GM12874 (cell line): Measurements from ENCODE around the gene MRNIP.

ENCODE experiments used
- TF ChIP-seq, protein P1 (sequence below): IDR thresholded peaks from 2 replicates; pipeline ENCODE4 v1.5.1; 2011; ENCODE audit warnings: low read depth, mild to moderate bottlenecking, control low read depth, low read length, moderate library complexity; ENCODE audit not compliant: insufficient read depth

Gene MRNIP

DNA sequence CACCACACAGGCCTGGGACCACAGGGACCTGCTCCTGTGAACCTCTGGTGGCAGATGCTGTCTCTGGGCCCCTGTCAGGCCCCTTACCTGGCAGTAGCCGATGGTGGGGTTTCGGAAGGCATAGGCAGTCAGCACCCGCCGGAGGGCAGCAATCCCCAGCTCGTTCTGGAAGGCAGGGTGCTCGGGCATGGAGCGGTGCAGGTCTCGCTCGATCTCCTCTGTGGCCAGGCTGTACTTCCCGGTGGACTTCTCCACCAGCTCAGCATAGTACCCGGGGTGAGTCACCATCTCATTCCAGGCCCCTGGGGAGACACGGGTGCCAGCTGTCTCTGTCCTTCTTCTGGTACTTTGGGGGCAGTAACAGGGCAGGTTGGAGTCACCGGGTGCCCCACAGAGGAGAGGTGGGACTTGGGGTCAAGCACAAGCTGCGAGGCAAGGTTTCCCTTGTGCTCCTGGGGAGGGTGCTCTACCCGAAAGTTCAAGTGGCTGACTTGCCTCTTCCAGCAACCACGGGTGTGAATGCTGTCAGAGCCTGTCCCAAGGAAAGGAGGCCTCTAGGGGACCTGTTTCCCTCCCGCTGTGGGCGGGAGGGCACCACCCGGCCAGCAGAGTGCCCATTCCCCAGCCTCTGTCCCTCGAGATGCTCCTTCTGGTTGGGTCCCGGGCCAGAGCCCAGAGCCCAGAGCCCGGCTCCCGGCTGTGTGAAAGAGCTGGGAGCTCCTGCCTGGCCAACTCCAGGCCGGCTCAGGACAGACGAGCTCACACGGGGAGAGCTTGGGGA is 19.8 kb upstream of the MRNIP start:
- TF ChIP-seq, protein P1, sequence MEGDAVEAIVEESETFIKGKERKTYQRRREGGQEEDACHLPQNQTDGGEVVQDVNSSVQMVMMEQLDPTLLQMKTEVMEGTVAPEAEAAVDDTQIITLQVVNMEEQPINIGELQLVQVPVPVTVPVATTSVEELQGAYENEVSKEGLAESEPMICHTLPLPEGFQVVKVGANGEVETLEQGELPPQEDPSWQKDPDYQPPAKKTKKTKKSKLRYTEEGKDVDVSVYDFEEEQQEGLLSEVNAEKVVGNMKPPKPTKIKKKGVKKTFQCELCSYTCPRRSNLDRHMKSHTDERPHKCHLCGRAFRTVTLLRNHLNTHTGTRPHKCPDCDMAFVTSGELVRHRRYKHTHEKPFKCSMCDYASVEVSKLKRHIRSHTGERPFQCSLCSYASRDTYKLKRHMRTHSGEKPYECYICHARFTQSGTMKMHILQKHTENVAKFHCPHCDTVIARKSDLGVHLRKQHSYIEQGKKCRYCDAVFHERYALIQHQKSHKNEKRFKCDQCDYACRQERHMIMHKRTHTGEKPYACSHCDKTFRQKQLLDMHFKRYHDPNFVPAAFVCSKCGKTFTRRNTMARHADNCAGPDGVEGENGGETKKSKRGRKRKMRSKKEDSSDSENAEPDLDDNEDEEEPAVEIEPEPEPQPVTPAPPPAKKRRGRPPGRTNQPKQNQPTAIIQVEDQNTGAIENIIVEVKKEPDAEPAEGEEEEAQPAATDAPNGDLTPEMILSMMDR, result no peak

DNA sequence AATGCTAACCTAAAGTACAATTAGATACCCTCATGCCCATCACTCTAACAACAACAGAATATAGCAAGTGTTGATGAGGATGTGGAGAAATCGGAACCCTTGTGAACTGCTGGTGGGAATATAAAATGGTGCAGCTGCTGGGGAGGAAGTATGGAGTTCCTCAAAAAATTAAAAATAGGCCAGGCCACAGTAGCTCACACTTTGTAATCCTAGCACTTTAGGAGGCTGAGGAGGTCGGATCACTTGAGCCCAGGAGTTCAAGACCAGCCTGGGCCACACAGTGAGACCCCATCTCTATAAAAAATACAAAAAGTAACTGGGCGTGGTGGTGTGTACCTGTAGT is 18.0 kb upstream of the MRNIP start:
- TF ChIP-seq, protein P1, result no peak

DNA sequence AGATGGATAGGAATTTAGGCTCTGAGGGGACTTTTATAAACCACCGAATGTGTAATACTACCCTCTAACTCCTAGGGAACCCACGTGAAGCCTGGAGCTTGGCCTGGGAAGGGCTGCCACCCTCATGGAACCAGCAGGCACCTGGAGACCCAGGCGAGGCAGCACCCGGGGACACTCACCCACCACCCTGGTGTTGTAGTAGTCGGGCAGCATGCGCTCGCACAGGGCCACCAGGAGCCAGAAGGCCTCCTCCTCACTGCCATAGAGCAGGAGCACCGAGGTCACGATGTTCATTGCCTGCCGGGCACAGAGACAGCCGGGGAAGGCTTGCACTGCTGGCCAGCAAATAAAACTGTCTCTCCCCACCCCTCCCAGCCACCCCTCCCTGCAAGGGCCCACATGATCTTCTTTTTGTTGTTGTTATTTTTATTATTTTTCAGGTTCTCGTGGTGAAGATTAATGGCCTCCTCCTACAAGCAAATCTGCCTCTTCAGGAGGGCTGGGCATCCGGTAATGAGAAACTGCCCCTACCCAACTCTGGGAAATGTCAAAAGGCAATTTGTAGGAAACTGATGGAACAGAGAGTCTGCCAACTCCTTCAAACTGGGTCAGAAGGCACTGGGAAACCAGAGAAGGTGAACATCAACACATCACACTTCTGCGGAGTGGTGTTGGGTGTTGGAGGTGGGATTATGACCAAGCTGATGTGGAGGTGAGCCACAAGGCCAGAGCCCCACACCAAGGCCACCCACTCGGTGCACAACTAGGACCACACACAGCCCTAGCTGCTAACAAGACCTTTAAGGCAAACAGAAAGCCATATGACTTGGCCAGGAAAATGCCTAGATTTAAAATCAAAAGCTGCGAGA is 17.4 kb upstream of the MRNIP start:
- TF ChIP-seq, protein P1, result no peak

DNA sequence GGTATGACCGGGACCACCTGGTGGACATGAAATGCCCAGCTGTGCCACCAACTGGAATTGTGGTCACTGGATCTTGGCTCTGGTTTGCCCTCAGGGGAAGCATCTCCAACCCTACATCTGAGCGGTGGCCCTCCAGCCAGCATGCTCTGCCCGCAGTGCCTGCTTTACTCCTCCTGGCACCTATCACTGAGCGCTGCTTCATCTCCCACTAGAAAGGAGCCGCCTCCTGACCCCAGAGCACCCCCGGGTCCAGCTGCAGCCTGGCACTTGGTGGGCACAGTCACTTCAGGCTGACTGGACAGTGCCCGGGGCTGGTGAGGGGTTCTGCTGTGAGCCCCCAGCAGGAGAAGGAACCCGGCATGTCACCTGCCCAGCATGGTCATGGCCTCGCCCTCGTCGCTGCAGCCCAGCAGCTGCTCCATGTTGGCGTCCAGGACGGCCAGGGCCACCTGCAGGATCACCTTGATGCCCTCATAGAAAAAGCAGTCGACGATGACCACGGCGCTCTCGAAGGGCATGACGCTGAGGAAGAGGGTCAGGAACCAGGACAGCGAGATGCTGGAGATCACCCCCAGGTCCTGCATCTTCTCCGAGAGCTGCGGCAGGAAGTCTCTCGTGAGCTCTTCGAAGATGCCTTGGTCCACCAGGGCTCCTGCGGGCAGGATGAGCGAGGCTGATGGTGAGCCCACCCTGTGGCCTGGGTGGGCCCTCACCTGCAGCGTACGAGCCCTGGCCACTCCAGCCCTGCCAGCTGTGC is 16.1 kb upstream of the MRNIP start:
- TF ChIP-seq, protein P1, result no peak

DNA sequence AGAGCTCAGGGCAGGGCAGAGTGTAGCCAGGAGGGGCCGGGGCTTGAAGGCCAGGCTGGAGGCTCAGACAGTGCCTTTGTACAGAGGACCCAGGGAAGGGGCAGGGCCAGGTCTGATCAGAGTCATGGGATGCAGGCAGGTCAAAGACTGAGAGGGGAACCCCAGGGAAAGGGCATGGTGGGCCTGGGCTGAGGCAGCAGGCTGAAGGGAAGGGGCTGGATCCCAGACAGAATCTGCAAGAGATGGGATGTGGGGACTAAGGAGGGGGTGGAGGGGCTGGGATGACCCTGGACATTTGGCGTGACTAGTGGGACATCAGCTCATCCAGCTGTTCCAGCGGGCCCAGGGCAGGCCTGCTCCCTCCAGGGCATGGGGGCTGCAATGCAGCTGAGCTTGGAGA is 15.5 kb upstream of the MRNIP start:
- TF ChIP-seq, protein P1, result no peak

DNA sequence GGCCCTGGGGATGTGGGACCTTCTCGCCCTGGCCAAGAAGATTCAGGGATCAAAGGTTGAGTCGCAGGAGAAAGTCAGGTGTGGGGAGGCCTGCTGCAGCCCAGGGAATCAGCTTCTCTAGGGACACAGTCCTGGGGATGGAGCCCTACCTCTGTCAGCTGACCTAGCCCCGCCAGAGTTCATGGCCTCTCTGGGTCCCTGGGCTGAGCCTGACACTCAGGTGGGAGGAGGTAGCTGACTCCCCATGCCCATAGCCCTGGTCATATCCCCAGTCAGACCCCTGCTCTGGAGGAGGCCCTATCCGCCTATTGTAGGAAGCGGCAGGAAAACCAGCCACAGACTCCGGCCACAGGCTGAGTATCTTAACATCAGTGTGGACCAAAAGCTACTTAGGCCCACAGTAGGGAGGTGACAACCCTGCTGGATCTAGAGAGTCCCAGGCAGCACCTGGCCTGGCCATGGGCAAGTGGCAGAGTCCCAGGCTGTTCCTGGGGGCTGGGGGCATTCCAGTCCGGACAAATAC is 15.0 kb upstream of the MRNIP start:
- TF ChIP-seq, protein P1, result no peak
